Subcutaneous adipose tissue (tissue), 4 donors: ENCODE data around the gene DYRK1A. TPM values are rescaled to one million over a fixed set of nuclear protein-coding genes. Genes with fewer than 3 reads are reported as not detected.

Experiments
- total RNA-seq, 4 donors: library from RNA; depleted of rRNA; stranded (reverse); fragments of >200 nt; gene quantifications; one replicate each; pipeline ENCODE4 v1.1.0, GENCODE V29; 2016
- TF ChIP-seq, protein P1 (sequence below): fragments of 450-650 bp; IDR thresholded peaks from one replicate; pipeline ENCODE4 v1.5.1; 2016; ENCODE audit warnings: low read depth, mild to moderate bottlenecking, control low read depth, antibody characterized with exemption, moderate library complexity

Gene DYRK1A
- total RNA-seq, 4 donors from 2014 or later: 52.4 to 77.2 (median 68.8) TPM

- TF ChIP-seq, protein P1, sequence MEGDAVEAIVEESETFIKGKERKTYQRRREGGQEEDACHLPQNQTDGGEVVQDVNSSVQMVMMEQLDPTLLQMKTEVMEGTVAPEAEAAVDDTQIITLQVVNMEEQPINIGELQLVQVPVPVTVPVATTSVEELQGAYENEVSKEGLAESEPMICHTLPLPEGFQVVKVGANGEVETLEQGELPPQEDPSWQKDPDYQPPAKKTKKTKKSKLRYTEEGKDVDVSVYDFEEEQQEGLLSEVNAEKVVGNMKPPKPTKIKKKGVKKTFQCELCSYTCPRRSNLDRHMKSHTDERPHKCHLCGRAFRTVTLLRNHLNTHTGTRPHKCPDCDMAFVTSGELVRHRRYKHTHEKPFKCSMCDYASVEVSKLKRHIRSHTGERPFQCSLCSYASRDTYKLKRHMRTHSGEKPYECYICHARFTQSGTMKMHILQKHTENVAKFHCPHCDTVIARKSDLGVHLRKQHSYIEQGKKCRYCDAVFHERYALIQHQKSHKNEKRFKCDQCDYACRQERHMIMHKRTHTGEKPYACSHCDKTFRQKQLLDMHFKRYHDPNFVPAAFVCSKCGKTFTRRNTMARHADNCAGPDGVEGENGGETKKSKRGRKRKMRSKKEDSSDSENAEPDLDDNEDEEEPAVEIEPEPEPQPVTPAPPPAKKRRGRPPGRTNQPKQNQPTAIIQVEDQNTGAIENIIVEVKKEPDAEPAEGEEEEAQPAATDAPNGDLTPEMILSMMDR: no peak
These were observed 161.8 kb downstream of the DYRK1A start for GRCh38 chr21:37528150-37528937.

DNA sequence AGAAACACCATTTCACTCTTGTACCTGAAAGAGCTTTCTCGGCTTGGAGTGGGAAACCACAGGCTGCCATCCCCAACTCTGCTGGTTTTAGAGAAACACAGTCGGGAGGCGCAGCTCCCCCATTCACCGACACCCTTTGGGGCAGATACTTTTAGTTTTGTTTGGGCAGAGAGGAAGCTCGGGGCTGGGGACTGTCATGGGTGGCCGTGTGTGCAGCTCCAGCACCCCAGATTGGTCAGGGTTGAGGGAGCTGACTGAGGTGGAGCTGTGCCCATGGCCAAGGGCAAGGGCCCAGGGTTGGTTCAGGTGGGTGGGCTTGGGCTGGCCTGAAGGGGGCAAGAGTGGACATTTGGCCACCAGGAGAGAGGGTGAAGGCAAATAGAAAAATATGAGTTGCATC lies 163.1 kb downstream of the DYRK1A start:
- TF ChIP-seq, protein P1: no peak

GRCh38 chr21:37530901-37531351 lies 164.4 kb downstream of the DYRK1A start:
- TF ChIP-seq, protein P1: no peak

GRCh38 chr21:37531431-37531932 lies 164.9 kb downstream of the DYRK1A start:
- TF ChIP-seq, protein P1: no peak

GRCh38 chr21:37532868-37533780 lies 166.6 kb downstream of the DYRK1A start:
- TF ChIP-seq, protein P1: no peak

- TF ChIP-seq, protein P1: no peak
These were observed 167.9 kb downstream of the DYRK1A start for GRCh38 chr21:37534431-37534830.

- TF ChIP-seq, protein P1: no peak
These were observed 168.6 kb downstream of the DYRK1A start for GRCh38 chr21:37535130-37535529.
